Stimulated activated CD8-positive, alpha-beta memory T cell treated with anti-CD3 and anti-CD28 coated beads, Interleukin-7, amount 100 ng/mL, for 1 hour (primary cell): ENCODE measurements around the gene ENTREP3.
A peak's percentile ranks its signal among the peaks of the same experiment; 100 is the strongest.

Source experiments
- DNase-seq, 2 donors: peaks; one replicate each; pipeline ENCODE4 v3.0.0-alpha.2; 2020; ENCODE audit warnings: low read depth in 2 of 2

The ENTREP3 gene

DNA sequence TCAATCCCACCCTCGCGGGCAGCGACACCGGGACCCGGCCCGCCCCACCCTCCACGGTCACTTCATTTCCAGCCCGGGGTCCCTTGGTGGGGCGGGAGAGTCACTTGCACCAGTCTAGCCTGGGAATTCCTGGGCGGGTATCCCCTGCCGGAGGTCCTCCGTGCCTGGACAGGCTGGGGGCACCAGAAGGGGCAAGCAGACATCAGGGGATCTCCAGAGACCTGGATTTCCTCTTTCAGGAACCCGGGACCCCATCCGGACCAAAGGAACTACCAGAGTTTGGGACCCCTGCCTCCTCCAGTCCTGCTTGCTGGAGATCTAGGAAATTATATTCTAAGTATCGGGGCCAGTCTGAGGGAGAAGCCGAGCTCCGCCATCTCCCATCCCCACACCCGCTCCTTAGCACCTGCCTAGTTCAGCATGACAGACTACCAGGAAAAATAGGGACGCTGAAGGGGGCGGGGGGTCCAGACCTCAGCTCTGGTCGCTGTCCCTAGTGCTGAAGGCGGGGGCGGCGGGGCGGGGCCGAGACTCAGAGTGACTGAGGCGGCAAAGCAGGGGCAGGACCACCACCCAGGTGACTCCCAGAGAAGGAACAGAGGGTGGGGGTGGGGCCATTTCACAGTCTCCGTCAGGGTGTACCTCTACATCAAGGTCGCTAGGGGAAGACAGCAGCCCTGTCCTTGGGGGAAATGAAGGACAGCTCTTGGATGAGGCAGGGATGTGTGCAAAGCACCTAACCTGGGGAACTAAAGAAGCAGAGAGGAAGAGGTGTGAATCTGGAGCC lies 22.8 kb upstream of the ENTREP3 start:
- peak; percentile 47 to 48 for DNase-seq

- DNase-seq: peak; percentile 82 to 86
These were observed 22.0 kb upstream of the ENTREP3 start, which contains the start of gene HCN3 for GRCh38 chr1:155277070-155277901. Gene HCN3, plus strand, starts transcription at chr1:155277463. Its CDS starts 128 bp downstream, at chr1:155277591.

DNA sequence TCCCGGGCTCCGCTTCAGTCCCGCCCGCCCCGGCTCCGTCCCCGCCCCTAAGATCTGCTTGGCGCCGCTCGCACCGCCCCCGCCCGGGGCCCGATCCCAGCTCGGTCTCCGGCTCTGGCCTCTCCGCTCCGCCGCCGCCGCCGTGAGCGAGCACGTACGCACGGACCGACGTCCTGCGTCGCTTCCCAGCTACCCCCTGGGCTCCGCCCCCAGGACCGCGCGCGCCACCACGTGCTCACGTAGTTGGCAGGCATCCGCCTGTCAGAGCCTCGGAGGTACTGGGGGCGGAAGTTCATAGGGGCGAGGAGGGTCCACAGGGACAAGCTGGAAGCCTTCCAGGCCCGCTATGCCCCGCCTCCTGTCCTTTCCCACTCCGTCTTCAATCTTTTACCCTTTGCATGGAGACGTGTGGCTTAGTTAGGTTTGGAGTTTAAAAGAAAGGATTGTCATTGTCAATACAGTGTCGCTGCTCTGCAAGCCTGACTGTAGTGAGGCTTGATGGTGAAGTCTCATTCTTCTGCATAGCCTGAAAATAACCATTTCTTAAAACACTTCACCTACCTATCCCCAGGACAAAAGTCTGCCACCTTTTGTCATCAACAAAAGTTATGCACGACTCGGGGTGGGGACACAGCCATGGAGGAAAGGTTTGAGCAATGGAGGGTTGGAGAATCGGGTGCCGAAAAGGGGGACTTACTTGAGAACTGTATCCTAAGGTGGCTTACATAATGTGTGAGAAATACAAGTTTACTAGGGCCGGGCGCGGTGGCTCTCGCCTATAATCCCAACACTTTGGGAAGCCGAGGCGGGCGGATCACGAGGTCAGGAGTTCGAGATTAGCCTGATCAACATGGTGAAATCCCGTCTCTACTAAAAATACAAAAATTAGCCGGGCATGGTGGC lies 18.3 kb upstream of the ENTREP3 start, which contains the start of gene CLK2:
CLK2 (minus strand) TSS at position 162 of the 903 bp plus-strand sequence. CDS start 2,527 bp downstream, outside the sequence.
- DNase-seq: peak; percentile 88 to 90

DNA sequence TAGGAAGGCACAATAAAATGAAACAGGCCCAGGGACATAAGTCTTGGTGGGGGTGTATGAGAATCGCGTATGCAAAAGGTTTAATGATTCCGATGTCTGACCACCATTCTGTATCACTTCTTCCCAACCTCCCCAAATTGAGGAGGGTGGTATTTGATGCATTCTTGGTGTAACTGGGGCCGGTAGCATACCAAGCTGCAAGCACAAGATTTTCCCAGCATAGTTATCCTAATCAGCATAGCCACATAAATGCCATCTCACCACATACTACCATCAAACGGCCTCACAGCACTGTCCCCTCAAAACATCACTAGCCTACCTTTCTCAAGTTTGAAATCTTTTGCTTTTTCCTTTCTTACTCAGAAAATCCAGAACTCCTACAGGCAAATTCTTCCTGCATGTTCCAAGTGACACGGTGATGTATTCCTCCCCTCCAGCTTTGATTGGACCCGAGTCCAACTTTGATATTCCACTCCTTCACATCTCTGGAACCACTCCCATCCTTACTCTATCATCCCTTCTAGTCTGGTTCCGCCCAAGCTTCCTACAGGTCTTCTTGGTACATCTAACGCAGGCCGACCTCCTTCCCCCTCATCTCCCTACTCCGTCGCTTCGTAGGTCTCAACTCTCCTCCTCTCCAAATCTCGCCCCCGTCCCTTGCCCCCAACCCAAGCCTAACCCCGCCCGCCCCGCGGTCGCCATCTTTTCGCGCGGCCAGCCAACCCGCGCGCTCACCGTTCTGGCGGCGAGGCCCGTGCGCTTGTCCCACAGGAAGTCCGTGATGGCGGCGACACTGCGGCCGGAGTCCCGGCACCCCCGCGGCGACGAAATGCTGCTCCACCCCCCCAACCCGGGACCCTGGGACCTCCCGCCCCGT lies 17.4 kb upstream of the ENTREP3 start:
- DNase-seq: no peak

GRCh38 chr1:155269381-155269780 lies 14.1 kb upstream of the ENTREP3 start:
- DNase-seq: no peak

- DNase-seq: no peak
These were observed 13.3 kb upstream of the ENTREP3 start for GRCh38 chr1:155268630-155269029.

DNA sequence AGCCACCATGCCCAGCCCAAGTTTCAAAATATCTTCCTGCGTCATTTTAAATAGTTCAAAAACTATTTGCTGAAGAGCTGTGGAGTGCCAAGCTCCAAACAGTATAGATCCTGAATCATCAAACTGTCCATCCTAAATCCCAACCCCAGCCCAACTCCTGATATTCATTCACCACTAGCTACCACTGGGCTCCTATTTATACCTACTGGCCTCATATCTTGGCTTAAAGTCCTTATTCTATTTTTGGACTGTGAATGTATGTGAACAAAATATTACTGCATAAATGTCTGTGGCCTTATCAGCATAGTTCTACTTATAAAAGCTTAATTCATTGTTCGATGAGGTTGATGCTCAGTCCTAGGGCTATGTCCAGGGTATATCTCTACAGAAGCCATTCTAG lies 12.1 kb upstream of the ENTREP3 start:
- DNase-seq: no peak

DNA sequence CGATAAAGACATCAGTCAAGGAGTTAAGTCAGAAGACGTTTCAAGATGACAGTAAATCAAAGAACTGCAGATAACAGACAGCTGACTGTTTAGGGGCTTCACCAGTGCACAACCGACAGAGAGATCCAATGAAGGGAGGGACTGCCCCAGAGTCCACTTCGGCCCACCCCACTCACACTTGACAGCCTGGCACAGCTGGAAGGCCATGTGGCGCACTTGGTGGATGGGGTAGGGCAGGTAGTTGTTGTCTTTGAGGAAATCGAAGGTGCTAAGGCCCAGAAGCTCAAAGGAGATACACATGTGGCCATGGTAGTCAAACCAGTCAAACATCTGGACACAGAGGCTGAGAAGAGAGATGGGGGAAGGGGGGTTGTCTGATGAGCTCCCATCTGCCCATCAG lies 11.3 kb upstream of the ENTREP3 start:
- DNase-seq: no peak

GRCh38 chr1:155263067-155263466 lies 7.8 kb upstream of the ENTREP3 start:
- no peak for DNase-seq

GRCh38 chr1:155261852-155262673 lies 6.8 kb upstream of the ENTREP3 start, which contains the start of gene SCAMP3:
Gene SCAMP3, minus strand, starts transcription at chr1:155262360. Its CDS starts 209 bp downstream, at chr1:155262151.
- DNase-seq: peak; percentile 67 to 76

- DNase-seq: no peak
These were observed 6.2 kb upstream of the ENTREP3 start for GRCh38 chr1:155261493-155261851.

GRCh38 chr1:155260276-155260675 lies 5.0 kb upstream of the ENTREP3 start:
- no peak for DNase-seq

DNA sequence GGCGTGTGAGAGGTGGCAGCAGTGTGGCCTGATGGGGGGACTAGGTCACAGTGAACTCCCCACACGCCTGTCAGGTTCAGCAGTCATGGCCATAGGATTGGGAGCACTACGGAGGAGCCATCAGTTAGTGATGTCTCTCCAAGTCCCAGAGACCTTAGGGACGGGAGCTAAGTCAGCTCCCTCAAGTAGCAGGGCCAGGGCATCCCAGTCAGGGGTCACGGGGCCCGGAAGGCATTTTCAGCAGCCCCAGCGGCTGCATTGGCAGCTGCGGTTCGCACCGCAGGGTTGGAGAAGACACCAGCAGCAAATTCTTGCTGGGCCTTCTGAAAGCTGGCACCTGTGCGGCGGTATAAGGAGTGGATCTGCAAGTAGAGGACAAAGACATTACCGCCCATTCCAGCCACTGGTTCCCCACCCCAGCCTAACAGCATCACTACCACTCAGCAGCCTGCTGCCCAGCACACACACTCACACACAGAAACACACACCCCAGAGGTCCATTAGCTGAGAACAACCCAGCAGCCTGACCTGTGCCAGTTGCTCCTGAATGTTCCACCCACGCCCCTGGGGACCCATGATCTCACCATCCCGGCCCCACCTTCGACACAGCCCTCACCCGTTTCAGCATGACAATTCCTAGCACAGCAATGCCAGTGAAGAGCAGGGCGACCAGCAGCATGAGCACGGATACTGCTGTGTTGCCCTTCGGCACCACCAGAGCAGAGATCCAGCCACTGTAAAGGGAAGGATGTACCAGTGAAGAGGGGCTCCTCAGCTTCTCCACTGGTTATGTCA lies 972 bp upstream of the ENTREP3 start:
- DNase-seq: no peak

DNA sequence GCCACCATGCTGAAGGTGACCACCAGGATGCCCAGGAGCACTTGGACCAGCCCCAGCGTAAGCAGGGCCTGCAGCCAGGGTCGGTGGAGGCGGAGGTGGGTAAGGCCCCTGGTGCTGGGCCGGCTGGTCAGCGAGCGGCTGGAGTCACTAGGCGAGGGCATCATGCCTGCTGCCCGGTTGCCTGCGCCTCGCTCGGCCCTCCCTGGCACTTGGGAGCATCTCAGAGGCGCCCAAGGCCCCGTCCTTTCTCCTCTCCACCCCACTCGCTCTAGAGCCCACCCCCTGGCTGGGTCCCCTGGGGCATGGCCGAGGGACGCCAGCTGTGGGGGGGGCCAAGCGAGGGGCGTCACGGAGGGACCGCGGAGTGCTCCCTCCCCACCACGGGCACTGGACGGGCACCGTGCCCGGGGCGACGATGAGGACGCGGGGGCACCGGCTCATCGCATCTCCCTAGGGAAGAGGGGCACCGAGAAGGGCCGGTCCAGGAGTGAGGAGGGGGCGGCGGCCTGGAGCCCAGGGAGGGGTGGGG lies 505 bp downstream of the ENTREP3 start:
- no peak for DNase-seq

DNA sequence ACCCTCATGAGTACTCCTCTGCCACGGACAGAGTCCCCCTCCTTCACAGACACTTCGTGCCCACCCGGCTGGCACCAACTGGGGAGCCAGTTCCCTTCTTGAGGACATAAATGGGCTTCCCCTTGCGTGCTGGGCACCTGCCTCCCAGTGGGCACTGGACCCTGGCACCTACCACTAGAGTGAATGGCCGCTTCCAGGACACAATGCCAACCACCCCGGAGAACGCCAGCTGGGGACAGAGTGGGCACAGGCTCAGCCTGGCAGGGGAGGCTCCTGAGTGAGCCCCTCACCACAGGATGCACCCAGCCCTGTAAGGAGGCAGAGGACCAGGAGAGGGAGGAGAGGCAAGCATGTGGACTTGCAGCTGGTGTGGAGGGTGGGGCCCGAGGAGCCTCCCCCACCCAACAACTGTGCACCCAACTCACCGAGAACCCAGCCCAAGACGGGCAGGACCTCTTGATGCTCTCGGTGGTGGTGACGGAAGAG lies 1.0 kb downstream of the ENTREP3 start:
- DNase-seq: no peak

GRCh38 chr1:155253797-155254196 lies 1.5 kb downstream of the ENTREP3 start:
- no peak for DNase-seq

GRCh38 chr1:155253208-155253607 lies 2.1 kb downstream of the ENTREP3 start:
- no peak for DNase-seq

GRCh38 chr1:155251566-155251965 lies 3.7 kb downstream of the ENTREP3 start:
- DNase-seq: no peak
